Ishikawa (cell line): ENCODE data around the gene PCAT6.

Experiments used
- CREB1 ChIP-seq: IDR thresholded peaks from 2 replicates; pipeline ENCODE4 v1.6.1; 2012; ENCODE audit warnings: low read depth
- RAD21 ChIP-seq: IDR thresholded peaks from 2 replicates; pipeline ENCODE4 v1.6.1; 2012; ENCODE audit warnings: low read depth
- TCF12 ChIP-seq: IDR thresholded peaks from 2 replicates; pipeline ENCODE4 v1.6.1; 2012; ENCODE audit warnings: low read depth
- YY1 ChIP-seq: IDR thresholded peaks from 2 replicates; pipeline ENCODE4 v1.6.1; 2012; ENCODE audit warnings: low read depth

DNA sequence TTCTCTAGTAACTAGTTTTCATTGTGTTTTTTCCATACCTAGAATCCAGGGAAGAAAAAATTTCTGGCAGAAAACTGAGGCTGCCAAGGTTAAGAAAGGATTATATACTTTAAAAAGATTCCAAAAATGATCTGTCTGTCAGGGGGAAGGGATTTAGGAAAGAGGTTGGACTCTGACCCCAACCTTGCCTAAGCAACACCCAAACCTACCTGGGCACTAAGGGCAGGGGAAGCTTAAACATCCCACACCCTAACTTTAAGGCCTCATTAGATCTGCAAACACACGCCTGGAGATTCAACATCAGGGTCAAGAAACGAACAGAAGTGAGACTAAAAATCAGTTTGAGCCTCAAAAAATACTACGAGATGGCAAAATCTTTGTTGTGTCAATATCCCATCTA, 22.0 kb upstream of the PCAT6 start:
- TF ChIP-seq RAD21 (no peak), CREB1 (no peak), YY1 (no peak), TCF12 (no peak)
